B cell (primary cell): Measurements from ENCODE around the gene PXDC1. TPM values are rescaled to one million over a fixed set of nuclear protein-coding genes. Genes with fewer than 3 reads are reported as not detected.

Experiments used
- ATAC-seq: fragments of 200-7000 bp; cut with Tn5 transposase; one replicate; pipeline ENCODE4 v1.10.0; 2021; ENCODE audit warnings: low read depth, mild to moderate bottlenecking, moderate number of reproducible peaks, moderate library complexity
- CTCF ChIA-PET: fragments of 350-600 bp; sonication (Branson Sonifier 250); formaldehyde crosslinking; loops from one replicate; lab custom pipeline; 2021; ENCODE audit warnings: antibody characterized with exemption, inconsistent platforms; lab: Charles Lee
- POLR2A ChIA-PET: fragments of 350-600 bp; sonication (Branson Sonifier 250); formaldehyde crosslinking; loops from one replicate; lab custom pipeline; 2021; ENCODE audit warnings: antibody characterized with exemption; lab: Charles Lee
- DNase-seq: peaks from one replicate; pipeline ENCODE4 v3.0.0; 2013
- H2AFZ ChIP-seq: 2 replicates; pipeline ENCODE4 v1.6.1; 2012; ENCODE audit warnings: mild to moderate bottlenecking, low read depth, low read length; ENCODE audit not compliant: insufficient read depth, poor library complexity, severe bottlenecking
- H3K27ac ChIP-seq, 2 donors: 1 replicate in 1 of 2; 2 replicates in 1 of 2; pipeline ENCODE4 v1.5.1; 2012 to 2013; ENCODE audit warnings: low read length in 2 of 2, mild to moderate bottlenecking in 2 of 2, moderate library complexity in 1 of 2
- H3K27me3 ChIP-seq, 4 experiments: fragments of 200-600 bp in 1 of 4; sonication (generic) in 1 of 4; replicated peaks in 1 of 4; 1 replicate in 2 of 4; 2 replicates in 2 of 4; pipeline versions ENCODE4 v1.6.1 to v1.7.0; 2013 to 2016; ENCODE audit warnings: low read length in 3 of 4, mild to moderate bottlenecking in 2 of 4, mixed read lengths in 1 of 4, moderate library complexity in 1 of 4; ENCODE audit not compliant: insufficient read depth in 4 of 4, control insufficient read depth in 3 of 4; ENCODE audit errors: control extremely low read depth in 1 of 4
- H3K36me3 ChIP-seq, 2 experiments: replicated peaks in 1 of 2; 1 replicate in 1 of 2; 2 replicates in 1 of 2; pipeline versions ENCODE4 v1.6.1 to v1.7.1; 2013; ENCODE audit warnings: low read length in 1 of 2; ENCODE audit not compliant: insufficient read depth in 2 of 2, control insufficient read depth in 1 of 2; ENCODE audit errors: control extremely low read depth in 1 of 2, extremely low read depth in 1 of 2
- H3K4me1 ChIP-seq, 2 donors: fragments of 200-600 bp in 1 of 2; sonication (generic) in 1 of 2; 1 replicate in 1 of 2; 2 replicates in 1 of 2; pipeline versions ENCODE4 v1.5.1 to v1.6.1; 2013 to 2017; ENCODE audit warnings: low read length in 2 of 2; ENCODE audit not compliant: control insufficient read depth in 2 of 2, insufficient read depth in 2 of 2
- H3K4me2 ChIP-seq: replicated peaks from 2 replicates; pipeline ENCODE3; 2012; ENCODE audit warnings: mild to moderate bottlenecking, low read depth, low read length; ENCODE audit not compliant: poor library complexity, severe bottlenecking
- H3K4me3 ChIP-seq, 5 experiments: fragments of 200-600 bp in 1 of 5; sonication (generic) in 1 of 5; 1 replicate in 3 of 5; 2 replicates in 2 of 5; pipeline versions ENCODE4 v1.5.1 to v1.7.0; 2011 to 2016; ENCODE audit warnings: low read length in 4 of 5, mild to moderate bottlenecking in 4 of 5, low read depth in 2 of 5, control low read depth in 1 of 5, moderate library complexity in 1 of 5; ENCODE audit not compliant: insufficient read depth in 1 of 5; ENCODE audit errors: control extremely low read depth in 1 of 5, extremely low read depth in 1 of 5
- H3K79me2 ChIP-seq: fragments of 200-600 bp; sonication (generic); one replicate; pipeline ENCODE4 v1.6.0; 2016; ENCODE audit warnings: low read length; ENCODE audit not compliant: control insufficient read depth, insufficient read depth
- H3K9ac ChIP-seq: fragments of 200-600 bp; sonication (generic); 2 replicates; pipeline ENCODE4 v1.6.1; 2017; ENCODE audit warnings: mild to moderate bottlenecking, low read length, moderate library complexity
- H3K9me3 ChIP-seq, 3 donors: one replicate each; pipeline versions ENCODE4 v1.6.1 to v1.7.1; 2013; ENCODE audit warnings: low read length in 2 of 3; ENCODE audit not compliant: control insufficient read depth in 2 of 3, insufficient read depth in 1 of 3; ENCODE audit errors: control extremely low read depth in 1 of 3
- H4K20me1 ChIP-seq: 2 replicates; pipeline ENCODE4 v1.6.0; 2012; ENCODE audit warnings: mild to moderate bottlenecking, low read length; ENCODE audit not compliant: insufficient read depth, control insufficient read depth, poor library complexity, severe bottlenecking
- H3K27ac Mint-ChIP-seq: one replicate; pipeline ENCODE4 v1.8.0; 2021; ENCODE audit warnings: mixed read lengths
- H3K27me3 Mint-ChIP-seq: one replicate; pipeline ENCODE4 v1.8.0; 2021; ENCODE audit warnings: mixed read lengths
- H3K4me1 Mint-ChIP-seq: one replicate; pipeline ENCODE4 v1.8.0; 2021; ENCODE audit warnings: mixed read lengths
- H3K4me3 Mint-ChIP-seq: one replicate; pipeline ENCODE4 v1.8.0; 2021; ENCODE audit warnings: mixed read lengths
- H3K9me3 Mint-ChIP-seq: one replicate; pipeline ENCODE4 v1.8.0; 2022; ENCODE audit warnings: mixed read lengths; ENCODE audit not compliant: insufficient read depth
- EZH2 ChIP-seq: IDR thresholded peaks from 2 replicates; pipeline ENCODE4 v1.6.1; 2012; ENCODE audit warnings: borderline replicate concordance, low read depth, mild to moderate bottlenecking, moderate library complexity, low read length; ENCODE audit not compliant: insufficient read depth, poor library complexity, severe bottlenecking
- WGBS: methylation state at CpG from one replicate; pipeline ENCODE4 v1.1.5; 2013; ENCODE audit warnings: missing lambda C conversion rate; ENCODE audit not compliant: insufficient coverage; 5-methylcytosine and 5-hydroxymethylcytosine counted together
- intact Hi-C: fragments of 100-400 bp; cut with micrococcal nuclease; formaldehyde crosslinking; loops from one replicate; pipeline ENCODE4 v1.10.0; 2022
- polyA plus RNA-seq: library from polyadenylated mRNA; depleted of rRNA; stranded (reverse); fragments of >200 nt; gene quantifications from 2 replicates; pipeline ENCODE4 v1.2.3, GENCODE V29; 2012
- total RNA-seq, 2 donors: library from RNA; stranded (reverse); fragments of 120-200 nt in 1 of 2; gene quantifications; 1 replicate in 1 of 2; 2 replicates in 1 of 2; pipeline versions ENCODE4 v1.2.3 to v1.2.4, GENCODE V29; 2013 to 2022
- TF ChIP-seq, protein P1 (sequence below): fragments of 200-600 bp; IDR thresholded peaks from one replicate; pipeline ENCODE4 v1.8.0; 2022; ENCODE audit warnings: antibody characterized with exemption, mild to moderate bottlenecking

The PXDC1 gene
- total and polyA plus RNA-seq, 2 donors (not counting 1 experiment from before 2014, with no cell fraction given): 4.7 to 18.9 TPM

DNA sequence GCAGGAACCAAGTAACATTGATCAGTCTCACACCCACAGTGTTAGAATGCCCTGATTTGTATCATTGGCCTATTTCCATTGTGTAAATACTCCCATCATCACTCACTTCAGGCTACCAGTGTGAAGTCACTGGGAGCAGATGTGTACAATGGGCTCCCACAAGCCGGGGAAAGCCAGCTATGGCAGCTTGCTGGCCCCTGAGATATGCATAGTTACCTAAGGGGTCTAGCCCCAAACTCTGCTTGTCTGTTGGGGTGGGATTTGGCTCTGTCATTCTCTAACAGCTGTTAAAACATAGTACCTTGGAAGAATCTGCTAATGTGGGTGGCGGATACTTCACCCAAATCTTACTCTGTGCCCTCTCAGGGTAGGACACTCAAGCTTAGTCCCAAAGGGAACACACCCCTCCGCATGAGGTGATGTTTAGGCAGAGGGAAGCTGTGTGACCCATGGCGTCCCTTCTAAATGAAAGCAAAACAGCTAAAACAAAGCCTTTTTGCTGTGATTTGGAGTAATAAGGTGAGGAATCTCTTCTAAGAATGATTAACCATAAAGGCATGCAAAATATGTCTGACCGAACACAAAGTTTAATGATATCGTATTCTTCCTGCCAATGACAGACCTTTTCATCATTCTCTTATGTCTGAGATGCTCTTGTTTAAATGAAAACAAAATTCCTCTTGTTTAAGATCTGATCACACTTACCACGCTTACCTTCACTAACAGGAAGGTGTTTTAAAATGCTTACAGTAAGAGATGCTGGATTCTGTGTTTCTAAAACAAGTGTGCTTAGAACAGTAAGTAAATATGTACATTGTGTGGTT, 45.9 kb upstream of the PXDC1 start:
- H3K9ac ChIP-seq: no peak overlapping the region

DNA sequence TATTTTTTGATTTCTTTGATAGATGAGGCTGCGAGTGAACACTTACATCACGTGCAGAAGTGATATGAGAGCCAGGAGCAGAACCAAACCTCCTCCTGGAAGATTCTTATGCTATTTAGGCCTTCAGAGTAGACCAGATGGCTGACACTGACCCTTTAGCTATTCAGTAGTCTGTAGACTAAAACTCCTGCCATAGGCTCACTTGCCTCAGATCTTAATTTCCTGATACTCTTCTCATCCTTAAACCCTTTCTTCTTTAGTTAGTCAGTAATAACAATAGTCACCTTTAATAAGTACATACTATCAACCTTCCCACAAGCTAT, 45.2 kb upstream of the PXDC1 start:
- CTCF ChIA-PET: interaction anchor here (1.1 kb wide), 2 partner anchors 13 to 40 kb away, joined by 3 read pairs; no protein-coding TSS in a partner anchor
- H2AFZ ChIP-seq: no peak overlapping the region
- POLR2A ChIA-PET: no interaction called here
- H3K9me3 ChIP-seq: no peaks in the 10 kb centered on the region
- DNase-seq (no peak), ATAC-seq (no peak)
- 83% methylated on average over 1 of the region's 2 CpGs for WGBS
- H3K27ac ChIP-seq: no peak overlapping the region
- H4K20me1 ChIP-seq: no peaks in the 10 kb centered on the region
- no peak overlapping the region for H3K4me2 ChIP-seq
- H3K4me1 ChIP-seq: peaks cover 23 to 42% of the 10 kb centered on the region in 2 donors
- no peak overlapping the region for H3K27ac Mint-ChIP-seq
- no peaks in the 10 kb centered on the region for H3K27me3 ChIP-seq
- no peak overlapping the region for H3K4me3 ChIP-seq
- H3K36me3 ChIP-seq: no peaks in the 10 kb centered on the region
- H3K9me3 Mint-ChIP-seq: no peaks in the 10 kb centered on the region
- no peaks in the 10 kb centered on the region for H3K27me3 Mint-ChIP-seq
- no peaks in the 10 kb centered on the region for H3K79me2 ChIP-seq
- no peak for TF ChIP-seq EZH2
- TF ChIP-seq, protein P1, sequence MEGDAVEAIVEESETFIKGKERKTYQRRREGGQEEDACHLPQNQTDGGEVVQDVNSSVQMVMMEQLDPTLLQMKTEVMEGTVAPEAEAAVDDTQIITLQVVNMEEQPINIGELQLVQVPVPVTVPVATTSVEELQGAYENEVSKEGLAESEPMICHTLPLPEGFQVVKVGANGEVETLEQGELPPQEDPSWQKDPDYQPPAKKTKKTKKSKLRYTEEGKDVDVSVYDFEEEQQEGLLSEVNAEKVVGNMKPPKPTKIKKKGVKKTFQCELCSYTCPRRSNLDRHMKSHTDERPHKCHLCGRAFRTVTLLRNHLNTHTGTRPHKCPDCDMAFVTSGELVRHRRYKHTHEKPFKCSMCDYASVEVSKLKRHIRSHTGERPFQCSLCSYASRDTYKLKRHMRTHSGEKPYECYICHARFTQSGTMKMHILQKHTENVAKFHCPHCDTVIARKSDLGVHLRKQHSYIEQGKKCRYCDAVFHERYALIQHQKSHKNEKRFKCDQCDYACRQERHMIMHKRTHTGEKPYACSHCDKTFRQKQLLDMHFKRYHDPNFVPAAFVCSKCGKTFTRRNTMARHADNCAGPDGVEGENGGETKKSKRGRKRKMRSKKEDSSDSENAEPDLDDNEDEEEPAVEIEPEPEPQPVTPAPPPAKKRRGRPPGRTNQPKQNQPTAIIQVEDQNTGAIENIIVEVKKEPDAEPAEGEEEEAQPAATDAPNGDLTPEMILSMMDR: no peak
- no peak overlapping the region for H3K9ac ChIP-seq
- peaks cover 60% of the 10 kb centered on the region for H3K4me1 Mint-ChIP-seq
- no peak overlapping the region for H3K4me3 Mint-ChIP-seq
- intact Hi-C loops: no loop called here

More for the DNA sequence above, 45.9 kb upstream of the PXDC1 start:
- Mint-ChIP-seq H3K4me1 (peaks cover 55% of the 10 kb centered on the region), H3K9me3 (no peaks in the 10 kb centered on the region), H3K27me3 (no peaks in the 10 kb centered on the region), H3K4me3 (no peak overlapping the region), H3K27ac (no peak overlapping the region)
- ChIA-PET POLR2A (no interaction called here), CTCF (no interaction called here)
- H3K4me2 ChIP-seq: no peak overlapping the region
- no peaks in the 10 kb centered on the region for H4K20me1 ChIP-seq
- H3K4me1 ChIP-seq: peaks cover 23 to 35% of the 10 kb centered on the region in 2 donors
- no peaks in the 10 kb centered on the region for H3K79me2 ChIP-seq
- no peak for TF ChIP-seq EZH2
- TF ChIP-seq, protein P1: no peak
- no peaks in the 10 kb centered on the region for H3K36me3 ChIP-seq
- no peak for ATAC-seq
- H3K4me3 ChIP-seq: no peak overlapping the region
- no peaks in the 10 kb centered on the region for H3K27me3 ChIP-seq
- no peak overlapping the region for H3K27ac ChIP-seq
- WGBS: 80% methylated on average over 2 of the region's 7 CpGs
- DNase-seq: no peak
- H2AFZ ChIP-seq: no peak overlapping the region
- intact Hi-C loops: no loop called here
- H3K9me3 ChIP-seq: no peaks in the 10 kb centered on the region
